Measurements from ENCODE around the gene HDAC9.

HDAC9 gene

DNA sequence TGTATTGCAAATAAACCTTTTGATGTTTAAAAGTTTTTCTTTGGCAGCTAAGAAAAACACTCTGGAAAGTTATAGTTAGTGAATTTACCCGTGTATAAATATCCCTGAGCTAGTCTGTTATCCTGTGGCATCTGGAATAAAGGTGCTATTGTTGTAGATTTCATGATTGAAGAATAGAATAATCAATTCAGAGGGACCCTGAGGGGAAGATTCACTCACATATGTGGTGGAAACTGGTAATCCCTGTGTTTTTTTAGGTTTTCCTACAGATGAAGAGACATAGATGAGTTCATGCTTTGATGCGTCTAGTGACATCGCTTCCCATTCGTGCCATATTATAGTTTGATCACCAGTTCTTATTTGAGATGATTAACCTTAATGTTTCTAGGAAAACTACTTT lies 457.3 kb downstream of the HDAC9 start:
- no peak overlapping the region for H2AFZ ChIP-seq (ENCODE audit: low read depth, low read length, severe bottlenecking)
- H3K9ac ChIP-seq (ENCODE audit: low read length), result no peak overlapping the region
- no peaks in the 10 kb centered on the region for H3F3A ChIP-seq (ENCODE audit: insufficient read depth)
- H3K4me2 ChIP-seq (ENCODE audit: low read depth, low read length, poor library complexity, severe bottlenecking), result no peak overlapping the region
- no peaks in the 10 kb centered on the region for H3K9me3 ChIP-seq (ENCODE audit: insufficient read depth, low read length)
- no peak overlapping the region for H3K4me3 ChIP-seq (ENCODE audit: insufficient read depth, low read length, poor library complexity, severe bottlenecking)
- no peaks in the 10 kb centered on the region for H3K9me2 ChIP-seq (replicated peaks; ENCODE audit: insufficient read depth, low read length)
- H4K20me1 ChIP-seq (ENCODE audit: low read depth, low read length), result no peaks in the 10 kb centered on the region
- no peak overlapping the region for H3K27ac ChIP-seq (ENCODE audit: low read depth, low read length)
- no peaks in the 10 kb centered on the region for H3K36me3 ChIP-seq (ENCODE audit: low read length)
- no peak for TF ChIP-seq EZH2phosphoT487 (conservative IDR thresholded peaks at IDR 0.05; ENCODE audit: low read length)
- TF ChIP-seq, protein P1, sequence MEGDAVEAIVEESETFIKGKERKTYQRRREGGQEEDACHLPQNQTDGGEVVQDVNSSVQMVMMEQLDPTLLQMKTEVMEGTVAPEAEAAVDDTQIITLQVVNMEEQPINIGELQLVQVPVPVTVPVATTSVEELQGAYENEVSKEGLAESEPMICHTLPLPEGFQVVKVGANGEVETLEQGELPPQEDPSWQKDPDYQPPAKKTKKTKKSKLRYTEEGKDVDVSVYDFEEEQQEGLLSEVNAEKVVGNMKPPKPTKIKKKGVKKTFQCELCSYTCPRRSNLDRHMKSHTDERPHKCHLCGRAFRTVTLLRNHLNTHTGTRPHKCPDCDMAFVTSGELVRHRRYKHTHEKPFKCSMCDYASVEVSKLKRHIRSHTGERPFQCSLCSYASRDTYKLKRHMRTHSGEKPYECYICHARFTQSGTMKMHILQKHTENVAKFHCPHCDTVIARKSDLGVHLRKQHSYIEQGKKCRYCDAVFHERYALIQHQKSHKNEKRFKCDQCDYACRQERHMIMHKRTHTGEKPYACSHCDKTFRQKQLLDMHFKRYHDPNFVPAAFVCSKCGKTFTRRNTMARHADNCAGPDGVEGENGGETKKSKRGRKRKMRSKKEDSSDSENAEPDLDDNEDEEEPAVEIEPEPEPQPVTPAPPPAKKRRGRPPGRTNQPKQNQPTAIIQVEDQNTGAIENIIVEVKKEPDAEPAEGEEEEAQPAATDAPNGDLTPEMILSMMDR (IDR thresholded peaks at IDR 0.05; ENCODE audit: insufficient read depth, low read length, poor library complexity, severe bottlenecking), result no peak
- no peaks in the 10 kb centered on the region for H3K79me2 ChIP-seq (ENCODE audit: insufficient read depth, low read length)
- H3K27me3 ChIP-seq (ENCODE audit: low read length), result no peaks in the 10 kb centered on the region

DNA sequence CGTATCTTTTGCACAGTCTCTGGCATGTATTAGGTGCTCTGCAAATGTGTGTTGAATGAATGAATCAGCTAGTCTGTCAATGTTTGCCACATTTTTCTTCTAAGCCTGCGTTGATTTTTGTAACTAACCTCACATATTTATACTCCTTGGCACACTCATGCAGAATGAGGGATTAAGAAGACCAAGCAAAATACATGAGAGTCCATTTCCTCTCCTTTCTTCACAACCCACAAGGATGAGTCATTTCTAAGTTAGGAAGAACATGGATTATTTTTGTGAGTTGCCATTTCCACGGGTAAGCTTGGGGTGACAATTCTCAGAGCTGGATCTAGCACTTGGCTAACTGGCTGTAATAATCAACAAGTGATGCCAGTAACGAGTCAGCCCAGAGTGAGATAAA lies 463.1 kb downstream of the HDAC9 start:
- no peaks in the 10 kb centered on the region for H3K9me3 ChIP-seq (ENCODE audit: insufficient read depth, low read length)
- no peaks in the 10 kb centered on the region for H3F3A ChIP-seq (ENCODE audit: insufficient read depth)
- no peak overlapping the region for H3K4me3 ChIP-seq (ENCODE audit: insufficient read depth, low read length, poor library complexity, severe bottlenecking)
- TF ChIP-seq, protein P1 (IDR thresholded peaks at IDR 0.05; ENCODE audit: insufficient read depth, low read length, poor library complexity, severe bottlenecking), result no peak
- TF ChIP-seq EZH2phosphoT487 (conservative IDR thresholded peaks at IDR 0.05; ENCODE audit: low read length), result no peak
- H2AFZ ChIP-seq (ENCODE audit: low read depth, low read length, severe bottlenecking), result no peak overlapping the region
- H3K36me3 ChIP-seq (ENCODE audit: low read length), result no peaks in the 10 kb centered on the region
- no peaks in the 10 kb centered on the region for H3K27me3 ChIP-seq (ENCODE audit: low read length)
- no peak overlapping the region for H3K4me2 ChIP-seq (ENCODE audit: low read depth, low read length, poor library complexity, severe bottlenecking)
- no peak overlapping the region for H3K27ac ChIP-seq (ENCODE audit: low read depth, low read length)
- no peaks in the 10 kb centered on the region for H3K9me2 ChIP-seq (replicated peaks; ENCODE audit: insufficient read depth, low read length)
- H3K9ac ChIP-seq (ENCODE audit: low read length), result no peak overlapping the region
- no peaks in the 10 kb centered on the region for H3K79me2 ChIP-seq (ENCODE audit: insufficient read depth, low read length)
- H4K20me1 ChIP-seq (ENCODE audit: low read depth, low read length), result no peaks in the 10 kb centered on the region

DNA sequence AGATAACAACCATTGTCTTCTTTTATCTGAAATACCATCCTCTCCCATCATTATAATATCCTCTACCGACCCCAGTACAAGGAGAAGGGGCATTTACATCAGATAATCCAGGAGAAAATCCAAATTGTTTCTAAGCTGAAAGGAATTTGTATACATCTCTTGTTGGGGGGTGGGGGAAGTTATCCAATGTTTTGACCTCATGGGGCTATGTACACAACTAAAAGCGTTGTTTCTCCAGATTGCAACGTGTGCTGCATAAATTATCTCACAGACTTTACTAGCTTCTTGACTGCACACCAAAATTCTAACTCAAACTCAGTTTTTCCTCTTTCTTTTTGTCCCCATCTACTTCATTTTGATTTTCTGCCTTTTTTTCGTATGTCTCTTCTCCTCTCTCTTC lies 465.2 kb downstream of the HDAC9 start:
- H3K36me3 ChIP-seq (ENCODE audit: low read length), result no peaks in the 10 kb centered on the region
- H4K20me1 ChIP-seq (ENCODE audit: low read depth, low read length), result no peaks in the 10 kb centered on the region
- no peaks in the 10 kb centered on the region for H3K9me3 ChIP-seq (ENCODE audit: insufficient read depth, low read length)
- H3K9me2 ChIP-seq (replicated peaks; ENCODE audit: insufficient read depth, low read length), result no peaks in the 10 kb centered on the region
- no peak overlapping the region for H3K27ac ChIP-seq (ENCODE audit: low read depth, low read length)
- no peaks in the 10 kb centered on the region for H3K79me2 ChIP-seq (ENCODE audit: insufficient read depth, low read length)
- no peak overlapping the region for H3K4me3 ChIP-seq (ENCODE audit: insufficient read depth, low read length, poor library complexity, severe bottlenecking)
- H3K4me2 ChIP-seq (ENCODE audit: low read depth, low read length, poor library complexity, severe bottlenecking), result no peak overlapping the region
- no peak overlapping the region for H2AFZ ChIP-seq (ENCODE audit: low read depth, low read length, severe bottlenecking)
- no peaks in the 10 kb centered on the region for H3F3A ChIP-seq (ENCODE audit: insufficient read depth)
- H3K27me3 ChIP-seq (ENCODE audit: low read length), result no peaks in the 10 kb centered on the region
- TF ChIP-seq, protein P1 (IDR thresholded peaks at IDR 0.05; ENCODE audit: insufficient read depth, low read length, poor library complexity, severe bottlenecking), result no peak
- no peak for TF ChIP-seq EZH2phosphoT487 (conservative IDR thresholded peaks at IDR 0.05; ENCODE audit: low read length)
- no peak overlapping the region for H3K9ac ChIP-seq (ENCODE audit: low read length)
